Muscle of back (tissue), 11 donors: Measurements from ENCODE around the gene CTNNA3. TPM values are rescaled to one million over a fixed set of nuclear protein-coding genes. Genes with fewer than 3 reads are reported as not detected.

Experiments
- DNase-seq, 3 donors: peaks; one replicate each; pipeline versions ENCODE4 v3.0.0 to v3.0.0-alpha.2; 2013
- polyA plus RNA-seq, 10 donors: library from polyadenylated mRNA; unstranded; fragments of 120-200 nt; gene quantifications; one replicate each; pipeline ENCODE4 v1.2.1, GENCODE V29; 2013; ENCODE audit not compliant: insufficient read length in 10 of 10

CTNNA3 gene
- polyA plus RNA-seq, 10 donors, result 4.6 to 15.8 (median 7.9) TPM

DNA sequence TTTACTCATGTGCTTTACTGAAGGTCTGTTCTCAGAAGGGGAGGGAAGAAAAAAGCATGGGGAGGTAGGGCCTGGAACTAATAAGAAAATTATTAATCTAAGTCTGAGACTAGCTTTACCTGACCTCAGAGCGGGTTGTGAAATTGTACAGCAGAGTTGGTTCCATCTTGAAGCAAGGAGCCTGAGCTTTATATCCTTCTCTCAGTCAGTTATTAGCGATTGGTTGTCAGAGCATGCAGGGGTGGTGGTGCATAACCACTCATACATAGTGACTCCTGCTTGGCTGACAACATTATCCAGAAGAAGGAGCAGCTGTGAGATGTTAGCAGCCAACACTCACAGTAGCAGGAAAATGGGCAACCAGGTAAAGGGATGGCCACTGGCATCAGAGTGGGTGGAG lies 1746.5 kb downstream of the CTNNA3 start:
- DNase-seq, result no peak

GRCh38 chr10:65945061-65945460 lies 1750.9 kb downstream of the CTNNA3 start:
- DNase-seq, result no peak

- no peak for DNase-seq
These were observed 1752.5 kb downstream of the CTNNA3 start for GRCh38 chr10:65943451-65943850.

- DNase-seq, result peak in 2 of 3 donors; percentile 2 to 24
These were observed 1755.0 kb downstream of the CTNNA3 start for GRCh38 chr10:65940816-65941662.

GRCh38 chr10:65940105-65940504 lies 1755.9 kb downstream of the CTNNA3 start:
- DNase-seq, result no peak

GRCh38 chr10:65931291-65932070 lies 1764.5 kb downstream of the CTNNA3 start:
- DNase-seq, result peak; percentile 20 to 60 (median 22)

DNA sequence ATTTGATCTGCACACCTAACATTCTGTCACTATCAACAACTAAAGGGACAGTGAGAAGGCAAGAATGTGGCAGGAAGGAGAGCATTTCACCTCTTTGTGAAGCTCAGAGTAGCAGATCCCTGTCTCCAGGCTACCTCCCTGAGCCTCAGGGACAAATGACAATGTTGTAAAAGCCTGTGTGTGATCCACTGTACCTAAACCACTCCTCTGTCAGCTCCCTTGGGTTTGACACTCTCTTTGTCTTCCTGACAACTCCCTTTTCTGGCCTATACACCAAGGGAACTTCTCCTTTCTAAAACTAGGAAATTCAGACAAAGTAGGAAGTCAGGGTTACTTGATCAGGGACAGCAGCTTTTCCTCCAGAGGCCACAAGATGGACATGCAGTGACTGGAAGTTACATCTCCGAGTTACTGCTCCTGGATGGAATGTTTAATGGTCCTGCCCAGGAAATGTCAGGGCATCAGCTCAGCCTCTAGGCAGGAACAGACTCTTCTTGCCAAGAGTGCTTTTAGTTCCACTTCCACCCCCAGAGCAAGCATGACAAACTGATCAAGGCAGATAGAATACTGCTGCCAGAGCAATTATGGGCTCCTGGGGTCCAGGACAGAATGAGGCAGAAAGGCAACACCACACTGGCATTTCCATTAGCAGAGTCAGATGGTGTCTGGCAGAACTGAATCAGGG lies 1784.7 kb downstream of the CTNNA3 start:
- DNase-seq, result peak; percentile 7 to 34 (median 10)

- DNase-seq, result no peak
These were observed 1785.8 kb downstream of the CTNNA3 start for GRCh38 chr10:65910209-65910608.

- DNase-seq, result peak in 1 of 3 donors; percentile 7
These were observed 1788.7 kb downstream of the CTNNA3 start for GRCh38 chr10:65907199-65907712.

DNA sequence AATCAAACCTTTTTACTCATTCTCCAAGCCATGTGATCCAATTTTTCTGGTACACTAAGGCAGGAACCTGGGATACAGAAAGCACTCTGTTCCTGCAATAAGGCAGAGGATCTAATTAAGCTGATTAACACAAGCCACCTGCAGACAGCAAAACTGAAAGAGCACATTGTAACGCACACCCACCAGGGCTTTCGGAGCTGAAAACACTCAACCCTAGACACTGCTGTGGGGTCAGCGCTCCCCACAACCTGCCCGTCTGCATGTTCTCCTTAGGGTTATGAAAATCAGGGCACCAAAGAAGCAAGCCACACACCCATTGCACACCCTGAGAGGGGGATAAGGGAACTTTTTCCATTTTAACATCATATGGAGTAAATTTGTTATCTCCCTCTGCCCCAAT lies 1792.4 kb downstream of the CTNNA3 start:
- DNase-seq, result no peak

DNA sequence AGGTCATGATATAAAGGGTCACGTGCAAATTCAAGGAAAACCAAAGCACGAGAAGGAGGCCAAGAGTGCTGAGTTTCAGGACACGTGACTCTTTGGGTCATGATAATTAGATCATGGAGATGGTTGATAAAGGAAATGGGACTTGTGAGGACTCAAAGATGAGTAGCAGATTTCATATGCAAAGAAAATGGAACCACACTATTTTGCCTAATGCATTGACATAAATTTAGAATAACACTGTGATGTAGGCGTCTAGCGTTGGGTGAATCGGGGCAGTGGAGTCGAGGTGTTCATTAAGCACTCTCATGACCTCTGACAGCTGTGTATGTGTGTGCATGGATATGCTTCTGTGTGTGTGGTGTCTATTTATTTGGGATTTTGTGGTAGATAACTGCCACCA lies 1795.7 kb downstream of the CTNNA3 start:
- no peak for DNase-seq

- no peak for DNase-seq
These were observed 1797.9 kb downstream of the CTNNA3 start for GRCh38 chr10:65898055-65898454.

DNA sequence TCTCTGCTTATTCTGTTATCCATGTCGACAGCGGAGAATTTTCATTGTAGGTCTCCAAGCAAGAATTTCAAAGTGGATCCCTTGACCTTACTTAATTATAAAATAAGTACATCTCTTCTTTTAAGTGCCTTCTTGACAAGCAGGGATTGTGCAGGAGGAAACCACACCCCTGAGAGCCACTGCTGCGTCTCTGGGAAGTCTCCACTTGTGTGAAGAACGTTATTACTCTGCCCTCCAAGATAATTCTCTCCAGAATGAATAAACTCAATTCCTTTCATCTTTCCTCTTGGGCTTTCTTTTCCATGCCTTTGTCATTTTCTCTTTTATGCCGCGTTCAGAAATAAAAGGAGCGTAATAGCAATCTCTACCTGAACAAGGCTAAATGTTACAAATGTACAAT lies 1801.0 kb downstream of the CTNNA3 start:
- no peak for DNase-seq

GRCh38 chr10:65894379-65894778 lies 1801.6 kb downstream of the CTNNA3 start:
- no peak for DNase-seq

DNA sequence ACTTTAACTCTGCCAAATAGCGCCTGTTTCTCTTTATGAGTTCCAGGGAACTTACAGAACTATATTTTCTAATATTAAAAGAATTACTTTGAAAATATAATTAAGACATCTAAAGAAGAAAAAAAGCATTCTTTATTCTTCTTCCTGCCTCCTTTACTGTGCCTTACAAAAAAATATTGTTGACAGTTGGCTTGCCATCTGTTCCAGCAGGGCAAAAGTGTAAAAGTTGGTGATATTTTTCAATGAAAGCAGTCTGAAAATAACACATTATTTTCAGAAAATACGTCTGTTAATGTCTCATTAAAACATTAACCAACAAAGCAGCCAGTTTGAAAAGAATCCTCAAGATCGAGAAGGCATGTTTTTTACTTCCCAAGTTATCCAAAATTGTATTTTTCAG lies 1802.3 kb downstream of the CTNNA3 start:
- DNase-seq, result no peak

- DNase-seq, result no peak
These were observed 1803.7 kb downstream of the CTNNA3 start for GRCh38 chr10:65892284-65892683.

DNA sequence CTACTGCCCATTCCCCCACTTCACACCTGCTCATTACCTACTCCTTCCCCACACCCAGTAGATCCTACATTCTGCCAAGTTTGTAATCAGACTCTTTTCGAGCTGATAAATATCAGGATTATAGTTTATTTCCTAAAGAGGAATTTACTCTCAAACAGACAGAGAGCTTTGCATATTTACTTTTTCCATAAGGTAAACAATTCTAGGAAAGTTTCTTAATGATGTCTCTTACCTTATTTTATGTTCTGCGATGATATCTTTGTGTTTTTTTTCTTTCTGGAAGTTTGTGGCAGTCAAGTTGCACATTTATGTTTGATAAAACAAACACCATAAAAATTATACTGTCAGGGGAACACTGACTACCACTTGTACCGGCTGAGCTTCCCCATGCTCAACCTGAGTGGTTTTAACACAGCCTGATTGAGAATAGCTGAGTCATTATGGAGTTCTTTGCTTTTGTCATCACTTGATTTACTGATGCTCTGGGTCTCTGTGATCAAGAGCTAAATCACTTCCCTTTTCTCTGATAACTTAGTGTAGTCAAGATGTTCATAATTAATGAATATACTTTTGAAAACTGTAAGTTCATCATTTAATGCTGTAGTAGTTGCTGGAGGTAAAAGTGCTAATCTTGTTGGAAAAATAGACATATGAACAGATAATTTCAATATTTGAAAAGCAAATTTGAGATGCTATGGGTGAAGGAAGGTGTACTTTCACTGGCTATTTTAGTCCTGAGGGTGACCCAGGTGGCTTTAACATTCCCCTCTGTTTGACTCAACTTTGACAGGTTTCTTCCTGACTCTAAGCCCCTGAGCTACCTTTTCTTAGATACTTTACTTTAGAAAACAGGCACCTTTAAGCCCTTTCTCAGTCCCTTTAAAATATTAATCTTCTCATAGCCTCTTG lies 1804.7 kb downstream of the CTNNA3 start:
- DNase-seq, result no peak

DNA sequence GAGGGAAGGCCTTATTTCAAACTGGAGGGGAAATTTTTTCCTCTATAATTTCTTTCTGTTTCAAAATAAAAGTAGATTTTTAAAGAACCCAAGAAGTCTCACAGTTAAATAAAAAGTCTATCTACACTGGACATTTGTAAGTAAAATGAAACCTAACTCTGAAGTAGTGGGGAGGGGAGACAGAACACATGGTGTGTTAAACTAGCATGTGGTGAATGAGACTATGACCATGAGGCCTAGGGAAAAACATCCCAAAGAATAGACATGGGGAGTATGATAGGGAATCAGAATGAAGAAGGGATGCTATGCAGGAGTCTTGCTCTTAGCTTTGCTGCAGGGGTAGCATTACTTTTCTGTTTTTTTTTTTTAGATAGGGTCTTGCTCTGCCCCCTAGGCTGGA lies 1831.5 kb downstream of the CTNNA3 start:
- DNase-seq, result no peak

DNA sequence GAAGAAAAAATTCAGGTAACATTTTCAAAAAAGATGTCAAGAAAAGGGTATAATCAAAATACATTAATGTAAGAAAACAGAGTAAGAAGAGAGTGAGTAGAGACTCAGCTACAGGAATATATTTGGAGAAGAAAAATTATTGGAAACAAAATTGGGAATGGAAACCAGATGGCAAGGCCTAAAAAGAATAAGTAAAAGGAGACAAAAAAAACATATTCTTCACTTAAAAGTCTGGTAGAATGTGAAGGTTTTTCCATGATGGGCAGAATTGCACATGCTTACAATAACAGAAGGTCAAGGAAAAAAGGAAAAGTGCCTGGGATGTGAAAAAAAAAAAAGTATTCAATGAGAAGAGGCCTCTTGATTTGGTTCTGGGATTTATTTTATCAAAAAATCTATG lies 1832.0 kb downstream of the CTNNA3 start:
- DNase-seq, result peak in 1 of 3 donors; percentile 11
